WERI-Rb-1 (cell line): ENCODE data around the gene GPR22.

Source experiments
- DNase-seq: peaks from one replicate; pipeline ENCODE4 v3.0.0-alpha.2; 2020
- H3K27ac ChIP-seq: fragments of 250-450 bp; sonication (Bioruptor Pico); 2 replicates; pipeline ENCODE4 v1.5.1; 2020; ENCODE audit warnings: mild to moderate bottlenecking, moderate library complexity
- H3K27me3 ChIP-seq: fragments of 250-450 bp; sonication (Bioruptor Pico); 2 replicates; pipeline ENCODE4 v1.5.1; 2021; ENCODE audit warnings: mild to moderate bottlenecking, low read depth, moderate library complexity; ENCODE audit not compliant: insufficient read depth, severe bottlenecking
- H3K36me3 ChIP-seq: fragments of 250-450 bp; sonication (Bioruptor Pico); 2 replicates; pipeline ENCODE4 v1.5.1; 2020; ENCODE audit warnings: mild to moderate bottlenecking, moderate library complexity
- H3K4me3 ChIP-seq: 2 replicates; pipeline ENCODE4 v1.5.1; 2011; ENCODE audit warnings: low read depth, mild to moderate bottlenecking, control low read depth, low read length
- H3K9me3 ChIP-seq: fragments of 250-450 bp; sonication (Bioruptor Pico); 2 replicates; pipeline ENCODE4 v1.5.1; 2021; ENCODE audit warnings: mild to moderate bottlenecking, moderate library complexity; ENCODE audit not compliant: severe bottlenecking
- CTCF ChIP-seq: IDR thresholded peaks from 2 replicates; pipeline ENCODE4 v1.5.1; 2011; ENCODE audit warnings: low read depth, mild to moderate bottlenecking, control low read depth, inconsistent platforms, low read length

Gene GPR22

DNA sequence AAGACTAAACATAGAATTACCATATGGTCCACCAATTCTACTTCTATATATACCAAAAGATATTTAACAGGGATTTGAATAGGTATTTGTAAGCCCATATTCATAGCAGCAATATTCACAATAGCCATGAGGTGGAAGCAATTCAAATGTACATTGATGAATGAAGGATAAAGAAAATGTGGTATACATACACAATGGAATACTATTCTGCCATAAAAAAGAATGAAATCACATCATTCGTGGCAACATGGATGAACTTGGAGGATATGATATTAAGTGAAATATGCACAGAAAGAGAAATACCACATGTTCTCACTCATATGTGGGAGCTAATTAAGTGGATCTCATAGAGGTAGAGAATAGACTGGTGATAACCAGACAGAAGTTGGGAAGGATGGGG, 34.1 kb upstream of the GPR22 start:
- no peak for TF ChIP-seq CTCF
- Histone ChIP-seq H3K36me3 (no peaks in the 10 kb centered on the region), H3K27ac (no peak overlapping the region), H3K9me3 (no peaks in the 10 kb centered on the region), H3K27me3 (no peaks in the 10 kb centered on the region), H3K4me3 (no peak overlapping the region)
- no peak for DNase-seq

GRCh38 chr7:107439025-107439424, 30.8 kb upstream of the GPR22 start:
- TF ChIP-seq CTCF, result no peak
- Histone ChIP-seq H3K4me3 (no peak overlapping the region), H3K36me3 (no peaks in the 10 kb centered on the region), H3K27ac (no peak overlapping the region), H3K9me3 (no peaks in the 10 kb centered on the region), H3K27me3 (no peaks in the 10 kb centered on the region)
- DNase-seq, result no peak

- Histone ChIP-seq H3K4me3 (no peak overlapping the region), H3K9me3 (no peaks in the 10 kb centered on the region), H3K36me3 (no peaks in the 10 kb centered on the region), H3K27me3 (no peaks in the 10 kb centered on the region), H3K27ac (no peak overlapping the region)
- no peak for TF ChIP-seq CTCF
- no peak for DNase-seq
Measured at GRCh38 chr7:107441581-107442422, 28.1 kb upstream of the GPR22 start.

GRCh38 chr7:107442678-107443077, 27.2 kb upstream of the GPR22 start:
- Histone ChIP-seq H3K4me3 (no peak overlapping the region), H3K27ac (no peak overlapping the region), H3K36me3 (no peaks in the 10 kb centered on the region), H3K27me3 (no peaks in the 10 kb centered on the region), H3K9me3 (no peaks in the 10 kb centered on the region)
- no peak for TF ChIP-seq CTCF
- no peak for DNase-seq

- Histone ChIP-seq H3K36me3 (no peaks in the 10 kb centered on the region), H3K4me3 (no peak overlapping the region), H3K27me3 (no peaks in the 10 kb centered on the region), H3K27ac (no peak overlapping the region), H3K9me3 (no peaks in the 10 kb centered on the region)
- TF ChIP-seq CTCF, result no peak
- DNase-seq, result no peak
Measured at GRCh38 chr7:107446531-107446930, 23.3 kb upstream of the GPR22 start.

GRCh38 chr7:107446988-107447387, 22.9 kb upstream of the GPR22 start:
- Histone ChIP-seq H3K27me3 (no peaks in the 10 kb centered on the region), H3K9me3 (no peaks in the 10 kb centered on the region), H3K4me3 (no peak overlapping the region), H3K36me3 (no peaks in the 10 kb centered on the region), H3K27ac (no peak overlapping the region)
- TF ChIP-seq CTCF, result no peak
- no peak for DNase-seq
